DMS53 treated with DMSO at 0.1 percent for 48 hours (cell line): Measurements from ENCODE around the gene SHBG.

Source experiments
- DNase-seq: peaks from one replicate; lab custom pipeline; 2025; ENCODE audit not compliant: unreplicated experiment; lab: John Stamatoyannopoulos, UW

Gene SHBG

GRCh38 chr17:7646457-7646856 lies 16.5 kb downstream of the SHBG start:
- DNase-seq, result no peak

- no peak for DNase-seq
Measured at GRCh38 chr17:7647018-7647417, 17.1 kb downstream of the SHBG start.

- peak; percentile 85 for DNase-seq
Measured at GRCh38 chr17:7650509-7651096, 20.7 kb downstream of the SHBG start, which contains the start of gene ATP1B2. Gene ATP1B2 (plus strand): TSS chr17:7650926. CDS start chr17:7651519, 593 bp downstream.

GRCh38 chr17:7651097-7651664 lies 21.2 kb downstream of the SHBG start:
- DNase-seq, result no peak

- no peak for DNase-seq
Measured at GRCh38 chr17:7651665-7652387, 21.9 kb downstream of the SHBG start.

GRCh38 chr17:7652388-7653356 lies 22.7 kb downstream of the SHBG start:
- DNase-seq, result no peak

- DNase-seq, result no peak
Measured at GRCh38 chr17:7654832-7655540, 25.1 kb downstream of the SHBG start.

- no peak for DNase-seq
Measured at GRCh38 chr17:7655541-7655840, 25.6 kb downstream of the SHBG start.

- no peak for DNase-seq
Measured at GRCh38 chr17:7656958-7657609, 27.1 kb downstream of the SHBG start.

GRCh38 chr17:7667656-7668406 lies 37.9 kb downstream of the SHBG start:
- no peak for DNase-seq

- DNase-seq, result no peak
Measured at GRCh38 chr17:7668482-7668881, 38.5 kb downstream of the SHBG start.

- DNase-seq, result no peak
Measured at GRCh38 chr17:7673239-7673638, 43.3 kb downstream of the SHBG start.

- no peak for DNase-seq
Measured at GRCh38 chr17:7674934-7675333, 45.0 kb downstream of the SHBG start.

- DNase-seq, result no peak
Measured at GRCh38 chr17:7676533-7676932, 46.6 kb downstream of the SHBG start.

- DNase-seq, result no peak
Measured at GRCh38 chr17:7677388-7678067, 47.6 kb downstream of the SHBG start.
